ENCODE measurements around the gene COL11A2. TPM values are rescaled to one million over a fixed set of nuclear protein-coding genes. Genes with fewer than 3 reads are reported as not detected.
A peak's percentile ranks its signal among the peaks of the same experiment; 100 is the strongest.

The COL11A2 gene
- total and polyA plus RNA-seq, 2 of the 13 experiments (the other 11 are each of a cell fraction or from before 2014, with no cell fraction given), result 0.55 TPM

GRCh38 chr6:33208091-33208967, 16.1 kb upstream of the COL11A2 start, which contains the start of gene RING1 (continued):
- TF ChIP-seq, protein P1, sequence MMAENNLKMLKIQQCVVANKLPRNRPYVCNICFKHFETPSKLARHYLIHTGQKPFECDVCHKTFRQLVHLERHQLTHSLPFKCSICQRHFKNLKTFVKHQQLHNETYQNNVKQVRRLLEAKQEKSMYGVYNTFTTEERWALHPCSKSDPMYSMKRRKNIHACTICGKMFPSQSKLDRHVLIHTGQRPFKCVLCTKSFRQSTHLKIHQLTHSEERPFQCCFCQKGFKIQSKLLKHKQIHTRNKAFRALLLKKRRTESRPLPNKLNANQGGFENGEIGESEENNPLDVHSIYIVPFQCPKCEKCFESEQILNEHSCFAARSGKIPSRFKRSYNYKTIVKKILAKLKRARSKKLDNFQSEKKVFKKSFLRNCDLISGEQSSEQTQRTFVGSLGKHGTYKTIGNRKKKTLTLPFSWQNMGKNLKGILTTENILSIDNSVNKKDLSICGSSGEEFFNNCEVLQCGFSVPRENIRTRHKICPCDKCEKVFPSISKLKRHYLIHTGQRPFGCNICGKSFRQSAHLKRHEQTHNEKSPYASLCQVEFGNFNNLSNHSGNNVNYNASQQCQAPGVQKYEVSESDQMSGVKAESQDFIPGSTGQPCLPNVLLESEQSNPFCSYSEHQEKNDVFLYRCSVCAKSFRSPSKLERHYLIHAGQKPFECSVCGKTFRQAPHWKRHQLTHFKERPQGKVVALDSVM (CRISPR knock-in tag; IDR thresholded peaks at IDR 0.05), result no peak
- no peak; the same call in 1 of the 2 replicates for TF ChIP-seq TFE3 (CRISPR knock-in tag; IDR thresholded peaks at IDR 0.05)
- TF ChIP-seq ARNTL (CRISPR knock-in tag; IDR thresholded peaks at IDR 0.05), result no peak
- TF ChIP-seq HNRNPK (IDR thresholded peaks at IDR 0.05; ENCODE audit: low read depth, low read length, poor library complexity, severe bottlenecking), result peak; percentile 51
- peak; percentile 81 for TF ChIP-seq E2F1 (CRISPR knock-in tag; IDR thresholded peaks at IDR 0.05)
- no peak for TF ChIP-seq JARID2 (CRISPR knock-in tag; IDR thresholded peaks at IDR 0.05; ENCODE audit: insufficient replicate concordance)
- TF ChIP-seq YEATS4 (CRISPR knock-in tag; IDR thresholded peaks at IDR 0.05; ENCODE audit: borderline replicate concordance), result peak; percentile 86; the same call in 1 of the 2 replicates
- TF ChIP-seq GATAD2A (CRISPR knock-in tag; IDR thresholded peaks at IDR 0.05), result peak; percentile 85
- TF ChIP-seq ZNF768 (CRISPR knock-in tag; IDR thresholded peaks at IDR 0.05), result peak; percentile 74
- peak; percentile 83 for TF ChIP-seq ARNT2 (CRISPR knock-in tag; IDR thresholded peaks at IDR 0.05; ENCODE audit: low read depth)
- peak; percentile 85 for TF ChIP-seq ETV5 (CRISPR knock-in tag; IDR thresholded peaks at IDR 0.05; ENCODE audit: borderline replicate concordance)
- TF ChIP-seq MEIS1 (CRISPR knock-in tag; IDR thresholded peaks at IDR 0.05; ENCODE audit: borderline replicate concordance), result no peak; the same call in 1 of the 2 replicates
- no peak for TF ChIP-seq ZNF570 (CRISPR knock-in tag; IDR thresholded peaks at IDR 0.05; ENCODE audit: borderline replicate concordance)
- TF ChIP-seq ZNF136 (CRISPR knock-in tag; IDR thresholded peaks at IDR 0.05; ENCODE audit: low read depth), result 0 out of 2 replicates have a peak, but pooled peaks have one; percentile 21
- TF ChIP-seq JUN (CRISPR knock-in tag; IDR thresholded peaks at IDR 0.05), result no peak; the same call in 1 of the 2 replicates
- 0 out of 2 replicates have a peak, but pooled peaks have one; percentile 13 for TF ChIP-seq ZNF670 (CRISPR knock-in tag; IDR thresholded peaks at IDR 0.05; ENCODE audit: borderline replicate concordance)
- no peak for TF ChIP-seq TARDBP (CRISPR knock-in tag; IDR thresholded peaks at IDR 0.05)
- TF ChIP-seq EED (CRISPR knock-in tag; IDR thresholded peaks at IDR 0.05), result no peak
- TF ChIP-seq, protein P2, sequence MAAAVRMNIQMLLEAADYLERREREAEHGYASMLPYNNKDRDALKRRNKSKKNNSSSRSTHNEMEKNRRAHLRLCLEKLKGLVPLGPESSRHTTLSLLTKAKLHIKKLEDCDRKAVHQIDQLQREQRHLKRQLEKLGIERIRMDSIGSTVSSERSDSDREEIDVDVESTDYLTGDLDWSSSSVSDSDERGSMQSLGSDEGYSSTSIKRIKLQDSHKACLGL (CRISPR knock-in tag; IDR thresholded peaks at IDR 0.05), result peak; percentile 92
- peak; percentile 78 for TF ChIP-seq POGZ (CRISPR knock-in tag; IDR thresholded peaks at IDR 0.05)
- no peak for TF ChIP-seq ZNF644 (CRISPR knock-in tag; IDR thresholded peaks at IDR 0.05; ENCODE audit: low read depth)
- TF ChIP-seq ZNF543 (CRISPR knock-in tag; IDR thresholded peaks at IDR 0.05), result peak; percentile 55; the same call in 1 of the 2 replicates
- no peak for TF ChIP-seq CCAR2 (optimal IDR thresholded peaks at IDR 0.05; ENCODE audit: low read depth, low read length)
- peak; percentile 74; the same call in 1 of the 2 replicates for TF ChIP-seq ZNF672 (CRISPR knock-in tag; IDR thresholded peaks at IDR 0.05)
- peak; percentile 97 for TF ChIP-seq DNMT1 (CRISPR knock-in tag; IDR thresholded peaks at IDR 0.05)
